ENCODE measurements around the gene FRMD4A.

Gene FRMD4A

GRCh38 chr10:13913897-13914296 lies 416.8 kb downstream of the FRMD4A start:
- no peak for DNase-seq (ENCODE audit: low read depth)
- no peak for TF ChIP-seq CTCF (IDR thresholded peaks at IDR 0.05; ENCODE audit: insufficient read depth, low read depth, low read length, missing control alignments)
- H3K4me3 ChIP-seq (ENCODE audit: low read length) = no peak overlapping the region

GRCh38 chr10:13911821-13912520 lies 418.8 kb downstream of the FRMD4A start:
- no peak for DNase-seq (ENCODE audit: low read depth)
- no peak for TF ChIP-seq CTCF (IDR thresholded peaks at IDR 0.05; ENCODE audit: insufficient read depth, low read depth, low read length, missing control alignments)
- H3K4me3 ChIP-seq (ENCODE audit: low read length) = no peak overlapping the region

DNA sequence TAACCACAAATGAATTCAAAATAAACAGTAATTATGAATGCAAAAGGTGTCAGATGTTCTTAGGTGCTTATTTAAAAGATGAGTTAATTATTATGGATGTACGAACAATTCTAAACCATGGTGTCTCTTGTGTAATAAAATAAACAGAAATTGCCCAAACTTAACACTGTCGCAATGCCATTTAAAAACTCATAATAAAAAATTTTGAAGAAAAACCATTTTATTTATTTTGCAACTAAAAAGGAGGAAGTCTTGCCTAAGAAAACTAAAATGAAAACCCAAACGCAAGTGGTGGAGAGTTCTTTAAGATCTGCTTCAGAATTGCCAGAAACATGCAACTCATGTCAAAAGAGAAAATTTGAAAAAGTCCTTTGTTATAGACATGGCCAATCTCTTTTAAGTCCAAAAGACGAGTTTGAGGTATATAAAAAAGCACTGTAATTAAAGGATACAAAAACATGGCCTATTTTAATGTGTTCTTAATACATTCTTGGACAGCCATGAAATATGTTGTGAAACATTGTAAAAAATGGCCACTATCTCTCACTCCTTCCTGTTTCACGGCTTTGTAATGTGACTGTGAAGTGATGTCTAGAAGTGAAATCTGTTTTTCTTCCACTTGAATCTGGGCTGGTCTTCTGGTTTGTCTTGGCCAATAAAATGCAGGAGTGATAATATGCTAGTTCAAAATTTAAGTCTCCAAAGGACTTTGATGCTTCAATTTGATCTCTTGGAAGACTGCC lies 421.0 kb downstream of the FRMD4A start:
- DNase-seq (ENCODE audit: low read depth) = no peak
- no peak overlapping the region for H3K4me3 ChIP-seq (ENCODE audit: low read length)
- no peak for TF ChIP-seq CTCF (IDR thresholded peaks at IDR 0.05; ENCODE audit: insufficient read depth, low read depth, low read length, missing control alignments)

DNA sequence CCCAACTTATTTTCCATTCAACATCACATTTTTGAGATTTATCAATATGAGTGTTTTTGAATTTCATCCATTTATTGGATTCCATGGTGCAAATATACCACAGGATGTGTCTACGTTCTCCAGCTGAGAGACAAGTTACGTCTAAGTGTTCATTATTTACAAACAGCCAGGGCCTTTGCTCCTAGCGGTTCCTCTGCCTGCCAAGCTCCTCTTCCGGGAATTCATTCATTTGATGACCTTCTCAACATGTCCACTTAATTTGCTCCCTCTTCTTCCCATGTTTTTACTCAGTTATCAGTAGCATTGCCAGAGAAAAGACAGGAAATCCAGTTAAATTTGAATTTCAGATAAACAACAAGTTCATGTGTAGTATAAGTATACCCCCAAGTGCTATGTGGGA lies 422.2 kb downstream of the FRMD4A start:
- TF ChIP-seq CTCF (IDR thresholded peaks at IDR 0.05; ENCODE audit: insufficient read depth, low read depth, low read length, missing control alignments) = no peak
- no peak for DNase-seq (ENCODE audit: low read depth)
- H3K4me3 ChIP-seq (ENCODE audit: low read length) = no peak overlapping the region

DNA sequence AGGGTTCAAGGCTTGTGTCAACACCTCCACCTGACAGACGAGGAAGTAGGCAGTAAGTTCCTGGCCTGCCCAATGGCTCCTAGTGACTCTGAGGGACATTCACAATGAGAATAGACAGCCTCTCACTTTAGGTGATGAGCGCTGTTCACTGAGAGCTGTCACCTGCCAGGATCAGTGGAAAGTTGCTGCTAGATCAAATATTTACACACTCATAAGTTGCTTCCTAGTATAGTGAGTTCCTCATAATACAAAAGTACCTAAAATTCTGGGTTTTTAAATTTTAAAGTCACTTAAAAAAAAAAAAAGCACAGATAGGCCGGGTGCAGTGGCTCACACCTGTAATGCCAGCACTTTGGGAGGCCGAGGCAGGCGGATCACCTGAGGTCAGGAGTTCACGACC lies 423.2 kb downstream of the FRMD4A start:
- no peak overlapping the region for H3K4me3 ChIP-seq (ENCODE audit: low read length)
- no peak for TF ChIP-seq CTCF (IDR thresholded peaks at IDR 0.05; ENCODE audit: insufficient read depth, low read depth, low read length, missing control alignments)
- no peak for DNase-seq (ENCODE audit: low read depth)

DNA sequence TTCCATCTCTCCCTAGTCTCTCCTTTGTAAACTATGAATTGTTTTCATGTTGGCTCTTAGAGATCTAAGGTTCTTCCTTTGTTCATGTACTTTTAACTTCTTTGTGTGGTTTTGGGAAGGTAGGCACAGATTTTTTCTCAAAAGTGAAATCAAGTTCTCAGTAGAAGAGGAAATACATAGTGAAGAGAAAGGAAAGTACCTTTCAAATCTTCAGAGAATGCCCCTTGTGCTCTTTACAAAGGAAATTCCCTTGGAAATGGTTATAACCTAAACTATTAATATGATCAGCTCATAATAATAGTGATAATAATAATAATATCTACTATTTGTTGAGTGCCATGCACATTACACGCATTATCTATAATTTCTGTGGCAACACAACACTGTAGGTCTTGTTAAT lies 425.4 kb downstream of the FRMD4A start:
- no peak for DNase-seq (ENCODE audit: low read depth)
- no peak overlapping the region for H3K4me3 ChIP-seq (ENCODE audit: low read length)
- no peak for TF ChIP-seq CTCF (IDR thresholded peaks at IDR 0.05; ENCODE audit: insufficient read depth, low read depth, low read length, missing control alignments)

Measured in epithelial cell of esophagus (primary cell).